Astrocyte (in vitro differentiated cells and primary cell): ENCODE results near the gene MAPK8IP3. TPM values are rescaled to one million over a fixed set of nuclear protein-coding genes. Genes with fewer than 3 reads are reported as not detected.

Source experiments
- DNase-seq: peaks from one replicate; pipeline ENCODE4 v3.0.0-alpha.2; 2010; ENCODE audit warnings: low read depth
- FAIRE-seq: peaks from 2 replicates; lab custom pipeline; 2011; peaks lifted over from hg19 to GRCh38; lab: Jason Lieb, UNC
- H2AFZ ChIP-seq: 2 replicates; pipeline ENCODE4 v1.6.0; 2012; ENCODE audit warnings: low read depth, low read length, inconsistent platforms
- H3K27ac ChIP-seq: 2 replicates; pipeline ENCODE4 v1.5.1; 2011; ENCODE audit warnings: low read depth, low read length, inconsistent platforms
- H3K27me3 ChIP-seq: 2 replicates; pipeline ENCODE4 v1.6.0; 2011; ENCODE audit warnings: low read length, inconsistent platforms; ENCODE audit not compliant: insufficient read depth
- H3K36me3 ChIP-seq: 2 replicates; pipeline ENCODE4 v1.5.1; 2011; ENCODE audit warnings: low read length, inconsistent platforms; ENCODE audit not compliant: insufficient read depth
- H3K4me1 ChIP-seq: 2 replicates; pipeline ENCODE4 v1.5.1; 2011; ENCODE audit warnings: low read length, inconsistent platforms; ENCODE audit not compliant: insufficient read depth
- H3K4me2 ChIP-seq: 2 replicates; pipeline ENCODE4 v1.6.0; 2012; ENCODE audit warnings: low read length, inconsistent platforms
- H3K4me3 ChIP-seq: 2 replicates; pipeline ENCODE4 v1.5.1; 2011; ENCODE audit warnings: low read depth, mild to moderate bottlenecking, low read length, inconsistent platforms; ENCODE audit not compliant: insufficient read depth
- H3K79me2 ChIP-seq: 2 replicates; pipeline ENCODE4 v1.6.0; 2012; ENCODE audit warnings: mild to moderate bottlenecking, low read length, inconsistent platforms; ENCODE audit not compliant: insufficient read depth
- H3K9ac ChIP-seq: 2 replicates; pipeline ENCODE4 v1.6.0; 2012; ENCODE audit warnings: mild to moderate bottlenecking, low read length, inconsistent platforms
- H3K9me3 ChIP-seq: 2 replicates; pipeline ENCODE4 v1.5.1; 2012; ENCODE audit warnings: low read depth, mild to moderate bottlenecking, low read length, inconsistent platforms; ENCODE audit not compliant: insufficient read depth
- H4K20me1 ChIP-seq: 2 replicates; pipeline ENCODE4 v1.6.0; 2012; ENCODE audit warnings: low read length, inconsistent platforms; ENCODE audit not compliant: insufficient read depth
- H3K27ac Mint-ChIP-seq: one replicate; pipeline ENCODE4 v1.8.0; 2021; ENCODE audit warnings: mild to moderate bottlenecking, mixed read lengths; ENCODE audit not compliant: unreplicated experiment
- H3K27me3 Mint-ChIP-seq: one replicate; pipeline ENCODE4 v1.8.0; 2021; ENCODE audit warnings: low read depth, mixed read lengths; ENCODE audit not compliant: unreplicated experiment
- H3K36me3 Mint-ChIP-seq: one replicate; pipeline ENCODE4 v1.8.0; 2021; ENCODE audit warnings: low read depth, mixed read lengths; ENCODE audit not compliant: unreplicated experiment
- H3K4me1 Mint-ChIP-seq: one replicate; pipeline ENCODE4 v1.8.0; 2021; ENCODE audit warnings: low read depth, mixed read lengths; ENCODE audit not compliant: unreplicated experiment
- H3K4me3 Mint-ChIP-seq: one replicate; pipeline ENCODE4 v1.8.0; 2021; ENCODE audit warnings: mild to moderate bottlenecking, moderate library complexity, mixed read lengths; ENCODE audit not compliant: unreplicated experiment
- H3K9me3 Mint-ChIP-seq: one replicate; pipeline ENCODE4 v1.8.0; 2021; ENCODE audit warnings: mild to moderate bottlenecking, mixed read lengths; ENCODE audit not compliant: unreplicated experiment
- EZH2 ChIP-seq: IDR thresholded peaks from 2 replicates; pipeline ENCODE4 v1.6.1; 2012; ENCODE audit warnings: mild to moderate bottlenecking, low read length, inconsistent platforms; ENCODE audit not compliant: insufficient read depth
- total RNA-seq: library from RNA; stranded (reverse); gene quantifications from 2 replicates; pipeline ENCODE4 v1.2.1, GENCODE V29; 2021
- TF ChIP-seq, protein P1 (sequence below): IDR thresholded peaks from 2 replicates; pipeline ENCODE4 v1.5.1; 2011; ENCODE audit warnings: low read depth, mild to moderate bottlenecking, inconsistent platforms, low read length, moderate library complexity; ENCODE audit not compliant: insufficient read depth

MAPK8IP3 gene
- total RNA-seq, 1 donor from 2014 or later, result 92.4 TPM

DNA sequence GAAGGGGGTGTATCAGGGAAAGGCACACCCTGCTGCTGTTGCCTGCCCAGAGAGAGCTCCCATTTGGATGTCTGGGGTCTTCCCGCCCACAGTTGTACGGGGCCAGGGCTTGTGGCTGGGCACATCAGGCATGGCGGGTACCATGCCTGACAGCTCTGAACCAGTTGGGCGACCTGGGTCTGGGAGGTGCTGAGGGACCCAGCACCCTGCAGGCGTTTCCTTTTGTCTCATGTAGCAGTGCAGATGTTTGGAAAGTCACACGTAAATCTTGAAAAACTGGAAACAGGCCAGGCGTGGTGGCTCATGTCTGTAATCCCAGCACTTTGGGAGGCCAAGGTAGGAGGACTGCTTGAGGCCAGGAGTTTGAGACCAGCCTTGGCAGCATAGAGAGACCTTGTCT lies 36.3 kb upstream of the MAPK8IP3 start:
- Mint-ChIP-seq H3K4me3 (no peak overlapping the region), H3K9me3 (no peaks in the 10 kb centered on the region), H3K27me3 (no peaks in the 10 kb centered on the region), H3K4me1 (peaks cover 3% of the 10 kb centered on the region), H3K36me3 (peaks cover 49% of the 10 kb centered on the region), H3K27ac (no peak overlapping the region)
- TF ChIP-seq, protein P1, sequence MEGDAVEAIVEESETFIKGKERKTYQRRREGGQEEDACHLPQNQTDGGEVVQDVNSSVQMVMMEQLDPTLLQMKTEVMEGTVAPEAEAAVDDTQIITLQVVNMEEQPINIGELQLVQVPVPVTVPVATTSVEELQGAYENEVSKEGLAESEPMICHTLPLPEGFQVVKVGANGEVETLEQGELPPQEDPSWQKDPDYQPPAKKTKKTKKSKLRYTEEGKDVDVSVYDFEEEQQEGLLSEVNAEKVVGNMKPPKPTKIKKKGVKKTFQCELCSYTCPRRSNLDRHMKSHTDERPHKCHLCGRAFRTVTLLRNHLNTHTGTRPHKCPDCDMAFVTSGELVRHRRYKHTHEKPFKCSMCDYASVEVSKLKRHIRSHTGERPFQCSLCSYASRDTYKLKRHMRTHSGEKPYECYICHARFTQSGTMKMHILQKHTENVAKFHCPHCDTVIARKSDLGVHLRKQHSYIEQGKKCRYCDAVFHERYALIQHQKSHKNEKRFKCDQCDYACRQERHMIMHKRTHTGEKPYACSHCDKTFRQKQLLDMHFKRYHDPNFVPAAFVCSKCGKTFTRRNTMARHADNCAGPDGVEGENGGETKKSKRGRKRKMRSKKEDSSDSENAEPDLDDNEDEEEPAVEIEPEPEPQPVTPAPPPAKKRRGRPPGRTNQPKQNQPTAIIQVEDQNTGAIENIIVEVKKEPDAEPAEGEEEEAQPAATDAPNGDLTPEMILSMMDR, result no peak
- TF ChIP-seq EZH2, result no peak
- H3K4me1 ChIP-seq, result peaks cover 8% of the 10 kb centered on the region
- H4K20me1 ChIP-seq, result no peaks in the 10 kb centered on the region
- no peak overlapping the region for H3K9ac ChIP-seq
- H3K27ac ChIP-seq, result no peak overlapping the region
- no peak overlapping the region for H3K4me3 ChIP-seq
- DNase-seq (no peak), FAIRE-seq (no peak)
- H3K9me3 ChIP-seq, result no peaks in the 10 kb centered on the region
- no peak overlapping the region for H2AFZ ChIP-seq
- H3K36me3 ChIP-seq, result peaks cover 46% of the 10 kb centered on the region
- H3K4me2 ChIP-seq, result no peak overlapping the region
- no peaks in the 10 kb centered on the region for H3K27me3 ChIP-seq
- no peaks in the 10 kb centered on the region for H3K79me2 ChIP-seq

DNA sequence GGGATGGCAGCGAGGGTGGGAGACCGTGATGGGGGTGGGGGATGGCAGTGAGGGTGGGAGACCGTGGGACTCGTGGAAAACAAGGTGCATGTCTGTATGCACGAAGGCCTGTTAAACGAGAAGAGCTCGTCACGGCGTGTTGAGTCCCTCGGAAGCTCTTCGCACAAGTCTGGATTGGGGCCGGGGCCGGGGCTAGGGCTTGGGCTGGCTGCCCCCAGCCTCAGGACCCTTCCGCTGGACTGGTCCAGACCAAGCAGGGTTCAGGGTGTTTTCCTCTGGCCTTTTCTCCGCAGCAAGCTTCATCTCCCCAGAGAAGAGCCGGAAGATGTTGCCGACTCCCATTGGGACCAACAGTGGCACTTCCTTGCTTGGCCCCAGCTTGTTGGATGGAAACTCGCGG lies 35.6 kb upstream of the MAPK8IP3 start:
- Histone ChIP-seq H3K9me3 (no peaks in the 10 kb centered on the region), H4K20me1 (no peaks in the 10 kb centered on the region), H3K27ac (no peak overlapping the region), H3K4me1 (peaks cover 15% of the 10 kb centered on the region), H3K9ac (no peak overlapping the region), H2AFZ (no peak overlapping the region), H3K4me2 (no peak overlapping the region), H3K4me3 (no peak overlapping the region), H3K27me3 (no peaks in the 10 kb centered on the region), H3K79me2 (no peaks in the 10 kb centered on the region), H3K36me3 (peaks cover 42% of the 10 kb centered on the region)
- no peaks in the 10 kb centered on the region for H3K27me3 Mint-ChIP-seq
- TF ChIP-seq, protein P1, result no peak
- no peak for TF ChIP-seq EZH2
- no peak overlapping the region for H3K4me3 Mint-ChIP-seq
- FAIRE-seq (no peak), DNase-seq (no peak)
- H3K27ac Mint-ChIP-seq, result no peak overlapping the region
- H3K36me3 Mint-ChIP-seq, result peaks cover 51% of the 10 kb centered on the region
- peaks cover 10% of the 10 kb centered on the region for H3K4me1 Mint-ChIP-seq
- H3K9me3 Mint-ChIP-seq, result no peaks in the 10 kb centered on the region

DNA sequence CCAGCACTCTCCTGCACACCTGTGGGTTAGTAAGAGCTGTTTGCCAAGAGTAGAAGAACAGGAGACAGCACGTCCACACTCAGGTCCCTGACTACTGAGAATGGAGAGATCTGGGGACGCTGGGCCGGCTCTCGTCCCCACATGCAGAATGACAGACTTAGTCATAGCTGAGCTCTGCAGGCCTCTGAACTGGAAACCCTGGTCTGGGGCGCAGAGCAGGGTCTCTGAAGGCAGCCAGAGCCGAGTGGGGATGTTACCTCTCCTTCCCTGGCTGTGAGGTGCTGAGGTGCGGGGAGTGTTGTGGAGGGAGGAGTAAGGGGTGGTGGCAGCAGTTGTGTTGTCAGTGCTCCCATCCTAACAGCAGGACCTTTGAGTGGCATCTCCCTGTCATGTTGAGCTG lies 35.1 kb upstream of the MAPK8IP3 start:
- peaks cover 40% of the 10 kb centered on the region for H3K36me3 ChIP-seq
- no peaks in the 10 kb centered on the region for H3K27me3 ChIP-seq
- Mint-ChIP-seq H3K27me3 (no peaks in the 10 kb centered on the region), H3K4me3 (no peak overlapping the region), H3K36me3 (peaks cover 46% of the 10 kb centered on the region), H3K4me1 (peaks cover 14% of the 10 kb centered on the region), H3K27ac (no peak overlapping the region), H3K9me3 (no peaks in the 10 kb centered on the region)
- no peak overlapping the region for H3K27ac ChIP-seq
- TF ChIP-seq, protein P1, result no peak
- TF ChIP-seq EZH2, result no peak
- no peak overlapping the region for H3K9ac ChIP-seq
- peaks cover 19% of the 10 kb centered on the region for H3K4me1 ChIP-seq
- no peaks in the 10 kb centered on the region for H4K20me1 ChIP-seq
- no peak overlapping the region for H3K4me3 ChIP-seq
- H2AFZ ChIP-seq, result no peak overlapping the region
- H3K79me2 ChIP-seq, result no peaks in the 10 kb centered on the region
- FAIRE-seq (no peak), DNase-seq (no peak)
- no peaks in the 10 kb centered on the region for H3K9me3 ChIP-seq
- H3K4me2 ChIP-seq, result no peak overlapping the region
